Osteoblast (primary cell): ENCODE results near the gene PCSK5. TPM values are rescaled to one million over a fixed set of nuclear protein-coding genes. Genes with fewer than 3 reads are reported as not detected.

Source experiments
- DNase-seq: peaks from one replicate; pipeline ENCODE4 v3.0.0; 2011; ENCODE audit warnings: low spot score, mixed read lengths; ENCODE audit not compliant: insufficient read length; ENCODE audit errors: missing footprints
- H2AFZ ChIP-seq: 2 replicates; pipeline ENCODE4 v1.6.0; 2011; ENCODE audit warnings: mild to moderate bottlenecking, low read length
- H3K27ac ChIP-seq: 2 replicates; pipeline ENCODE4 v1.5.1; 2011; ENCODE audit warnings: mild to moderate bottlenecking, low read depth, low read length, moderate library complexity
- H3K27me3 ChIP-seq: 2 replicates; pipeline ENCODE4 v1.6.0; 2012; ENCODE audit warnings: mild to moderate bottlenecking, control low read depth, inconsistent platforms, low read length, moderate library complexity; ENCODE audit not compliant: insufficient read depth
- H3K36me3 ChIP-seq: 2 replicates; pipeline ENCODE4 v1.5.1; 2011; ENCODE audit warnings: mild to moderate bottlenecking, low read length, control low read depth, moderate library complexity; ENCODE audit not compliant: insufficient read depth
- H3K4me1 ChIP-seq: 2 replicates; pipeline ENCODE4 v1.5.1; 2011; ENCODE audit warnings: mild to moderate bottlenecking, low read length, control low read depth, moderate library complexity; ENCODE audit not compliant: insufficient read depth
- H3K4me2 ChIP-seq: 2 replicates; pipeline ENCODE4 v1.6.0; 2011; ENCODE audit warnings: mild to moderate bottlenecking, low read length; ENCODE audit not compliant: insufficient read depth
- H3K4me3 ChIP-seq: fragments of 200-600 bp; sonication (generic); 3 replicates; pipeline ENCODE4 v1.5.1; 2012; ENCODE audit warnings: mild to moderate bottlenecking, low read length, inconsistent platforms; ENCODE audit not compliant: insufficient read depth
- H3K79me2 ChIP-seq: 2 replicates; pipeline ENCODE4 v1.6.0; 2012; ENCODE audit warnings: mild to moderate bottlenecking, low read length, control low read depth, inconsistent platforms; ENCODE audit not compliant: insufficient read depth
- H3K9me3 ChIP-seq: 2 replicates; pipeline ENCODE4 v1.5.1; 2011; ENCODE audit warnings: low read depth, low read length, control low read depth
- H4K20me1 ChIP-seq: 2 replicates; pipeline ENCODE4 v1.6.0; 2012; ENCODE audit warnings: mild to moderate bottlenecking, low read length, control low read depth; ENCODE audit not compliant: insufficient read depth
- total RNA-seq: library from RNA; depleted of rRNA; stranded (reverse); fragments of >200 nt; gene quantifications from 2 replicates; pipeline ENCODE4 v1.2.3, GENCODE V29; 2012
- TF ChIP-seq, protein P1 (sequence below): IDR thresholded peaks from 2 replicates; pipeline ENCODE4 v1.5.1; 2011; ENCODE audit warnings: mild to moderate bottlenecking, low read depth, low read length, moderate library complexity; ENCODE audit errors: extremely low read depth

The PCSK5 gene
- total RNA-seq, 1 donor, result 14.5 TPM

DNA sequence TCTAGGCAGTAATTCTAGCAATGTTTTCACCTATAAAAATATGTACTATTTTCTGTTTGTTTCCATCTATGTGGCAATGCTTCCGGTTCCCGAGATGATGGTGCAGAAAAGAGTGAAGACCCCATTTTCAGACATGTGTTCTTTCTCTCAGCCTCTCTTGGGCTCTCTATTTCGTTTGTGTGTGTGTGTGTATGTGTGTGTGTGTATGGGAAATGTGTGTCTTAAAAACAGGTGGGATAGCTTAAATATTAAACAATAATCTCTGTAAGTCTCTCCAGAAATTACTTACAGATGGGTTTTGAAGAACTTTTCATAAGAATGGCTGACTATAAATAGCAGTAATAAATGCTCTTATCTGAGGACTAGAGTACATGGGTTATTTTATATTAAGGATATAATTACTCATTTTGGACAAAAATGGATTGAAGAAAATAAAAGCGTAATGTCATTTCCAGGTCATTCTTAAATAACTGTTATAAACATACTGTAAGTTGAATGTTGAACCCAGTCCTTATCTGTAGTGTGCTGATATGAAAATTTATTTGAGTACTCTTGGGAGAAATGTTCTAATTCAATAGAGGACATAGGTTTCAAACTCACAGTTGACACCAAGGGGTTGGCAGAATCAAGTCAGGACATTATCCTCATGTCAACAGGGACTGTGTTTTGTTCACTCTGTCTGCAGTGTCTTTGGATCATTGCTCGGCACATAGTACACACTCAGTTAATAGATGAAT lies 31.1 kb downstream of the PCSK5 start:
- no peaks in the 10 kb centered on the region for H3K36me3 ChIP-seq
- no peaks in the 10 kb centered on the region for H4K20me1 ChIP-seq
- no peaks in the 10 kb centered on the region for H3K27me3 ChIP-seq
- no peak overlapping the region for H2AFZ ChIP-seq
- TF ChIP-seq, protein P1, sequence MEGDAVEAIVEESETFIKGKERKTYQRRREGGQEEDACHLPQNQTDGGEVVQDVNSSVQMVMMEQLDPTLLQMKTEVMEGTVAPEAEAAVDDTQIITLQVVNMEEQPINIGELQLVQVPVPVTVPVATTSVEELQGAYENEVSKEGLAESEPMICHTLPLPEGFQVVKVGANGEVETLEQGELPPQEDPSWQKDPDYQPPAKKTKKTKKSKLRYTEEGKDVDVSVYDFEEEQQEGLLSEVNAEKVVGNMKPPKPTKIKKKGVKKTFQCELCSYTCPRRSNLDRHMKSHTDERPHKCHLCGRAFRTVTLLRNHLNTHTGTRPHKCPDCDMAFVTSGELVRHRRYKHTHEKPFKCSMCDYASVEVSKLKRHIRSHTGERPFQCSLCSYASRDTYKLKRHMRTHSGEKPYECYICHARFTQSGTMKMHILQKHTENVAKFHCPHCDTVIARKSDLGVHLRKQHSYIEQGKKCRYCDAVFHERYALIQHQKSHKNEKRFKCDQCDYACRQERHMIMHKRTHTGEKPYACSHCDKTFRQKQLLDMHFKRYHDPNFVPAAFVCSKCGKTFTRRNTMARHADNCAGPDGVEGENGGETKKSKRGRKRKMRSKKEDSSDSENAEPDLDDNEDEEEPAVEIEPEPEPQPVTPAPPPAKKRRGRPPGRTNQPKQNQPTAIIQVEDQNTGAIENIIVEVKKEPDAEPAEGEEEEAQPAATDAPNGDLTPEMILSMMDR, result no peak
- H3K4me3 ChIP-seq, result no peak overlapping the region
- H3K4me2 ChIP-seq, result no peak overlapping the region
- no peaks in the 10 kb centered on the region for H3K79me2 ChIP-seq
- no peak for DNase-seq
- no peaks in the 10 kb centered on the region for H3K4me1 ChIP-seq
- H3K9me3 ChIP-seq, result no peaks in the 10 kb centered on the region
- no peak overlapping the region for H3K27ac ChIP-seq

DNA sequence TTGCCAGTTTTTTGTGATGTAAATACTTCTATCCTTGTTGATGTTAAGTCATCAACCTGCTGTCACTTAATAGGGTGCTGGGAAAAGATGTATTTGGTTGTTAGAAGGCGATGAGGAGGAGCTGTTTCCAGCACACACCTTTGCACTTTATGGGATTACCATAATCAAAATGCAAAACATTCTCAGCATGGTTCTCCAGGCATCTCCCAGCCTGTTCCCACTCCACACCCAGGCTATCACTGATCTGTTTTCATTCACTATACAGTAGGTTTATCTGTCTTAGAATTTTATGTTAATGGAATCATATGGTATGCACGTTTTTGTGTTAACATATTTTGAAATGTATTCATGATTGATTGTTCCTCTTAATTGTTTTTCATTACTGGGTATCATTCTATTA lies 35.9 kb downstream of the PCSK5 start:
- TF ChIP-seq, protein P1, result no peak
- Histone ChIP-seq H3K9me3 (no peaks in the 10 kb centered on the region), H3K27me3 (no peaks in the 10 kb centered on the region), H3K4me2 (no peak overlapping the region), H3K36me3 (no peaks in the 10 kb centered on the region), H3K4me1 (no peaks in the 10 kb centered on the region), H3K27ac (no peak overlapping the region), H4K20me1 (no peaks in the 10 kb centered on the region), H3K79me2 (no peaks in the 10 kb centered on the region), H2AFZ (no peak overlapping the region), H3K4me3 (no peak overlapping the region)
- no peak for DNase-seq

DNA sequence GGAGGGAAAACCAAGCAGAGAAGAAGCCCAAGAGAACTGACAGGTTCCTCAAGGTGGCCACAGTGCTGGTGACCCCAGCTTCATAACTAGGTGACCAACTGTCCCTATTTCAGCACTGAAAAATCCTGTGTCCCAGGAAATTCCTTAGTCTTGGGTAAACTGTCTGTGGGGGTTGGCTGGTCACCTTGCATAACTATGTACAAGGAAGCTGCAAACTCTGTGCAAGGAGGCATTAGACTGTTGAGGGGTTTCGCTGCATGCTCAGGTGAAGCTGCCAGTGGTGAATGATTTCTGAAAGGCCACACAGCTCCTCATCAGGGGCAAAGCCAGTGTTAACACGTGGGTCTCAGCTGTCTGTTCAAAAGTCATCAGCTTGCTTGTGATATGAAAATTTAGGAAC lies 36.9 kb downstream of the PCSK5 start:
- Histone ChIP-seq H3K79me2 (no peaks in the 10 kb centered on the region), H3K27me3 (no peaks in the 10 kb centered on the region), H3K4me3 (no peak overlapping the region), H3K27ac (no peak overlapping the region), H3K4me2 (no peak overlapping the region), H2AFZ (no peak overlapping the region), H3K36me3 (no peaks in the 10 kb centered on the region), H4K20me1 (no peaks in the 10 kb centered on the region), H3K4me1 (no peaks in the 10 kb centered on the region), H3K9me3 (no peaks in the 10 kb centered on the region)
- DNase-seq, result no peak
- TF ChIP-seq, protein P1, result no peak

DNA sequence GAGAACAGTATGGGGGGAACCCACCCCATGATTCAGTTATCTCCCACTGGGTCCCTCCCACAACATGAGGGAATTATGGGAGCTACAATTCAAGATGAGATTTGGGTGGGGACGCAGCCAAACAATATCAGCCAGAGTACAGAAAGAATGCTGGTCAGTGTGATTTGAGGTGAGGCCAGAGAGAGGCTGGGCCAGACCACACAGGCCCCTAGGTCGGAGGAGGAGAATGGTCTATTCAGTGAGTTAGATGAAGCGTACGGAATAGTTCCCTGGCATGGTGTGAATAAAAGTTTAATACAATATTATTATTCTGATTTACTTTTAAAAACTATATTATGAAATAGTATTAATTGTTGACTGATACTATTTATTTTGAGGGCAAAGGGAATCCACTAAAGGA lies 39.7 kb downstream of the PCSK5 start:
- Histone ChIP-seq H3K36me3 (no peaks in the 10 kb centered on the region), H4K20me1 (no peaks in the 10 kb centered on the region)
- no peak for DNase-seq

More for the DNA sequence above, 39.7 kb downstream of the PCSK5 start:
- Histone ChIP-seq H2AFZ (no peak overlapping the region), H3K4me1 (no peaks in the 10 kb centered on the region), H3K27me3 (no peaks in the 10 kb centered on the region), H3K9me3 (no peaks in the 10 kb centered on the region), H3K27ac (no peak overlapping the region), H3K4me2 (no peak overlapping the region), H3K4me3 (no peak overlapping the region), H3K79me2 (no peaks in the 10 kb centered on the region)
- TF ChIP-seq, protein P1, result no peak
